HL-60 (cell line): Measurements from ENCODE around the gene SPOUT1.

Source experiments
- CTCF ChIP-seq: IDR thresholded peaks from one replicate; pipeline ENCODE4 v1.5.1; 2011; ENCODE audit warnings: low read length, control low read depth, inconsistent platforms; ENCODE audit not compliant: insufficient read depth
- GABPA ChIP-seq: IDR thresholded peaks from 2 replicates; pipeline ENCODE4 v1.6.1; 2012; ENCODE audit warnings: low read depth
- POLR2AphosphoS5 ChIP-seq: IDR thresholded peaks from 2 replicates; pipeline ENCODE4 v1.6.1; 2012; ENCODE audit warnings: low read depth
- REST ChIP-seq: IDR thresholded peaks from 2 replicates; pipeline ENCODE4 v1.6.1; 2012; ENCODE audit warnings: low read depth; ENCODE audit not compliant: insufficient replicate concordance
- SPI1 ChIP-seq: IDR thresholded peaks from 2 replicates; pipeline ENCODE4 v1.6.1; 2012; ENCODE audit warnings: low read depth, mild to moderate bottlenecking, borderline replicate concordance

DNA sequence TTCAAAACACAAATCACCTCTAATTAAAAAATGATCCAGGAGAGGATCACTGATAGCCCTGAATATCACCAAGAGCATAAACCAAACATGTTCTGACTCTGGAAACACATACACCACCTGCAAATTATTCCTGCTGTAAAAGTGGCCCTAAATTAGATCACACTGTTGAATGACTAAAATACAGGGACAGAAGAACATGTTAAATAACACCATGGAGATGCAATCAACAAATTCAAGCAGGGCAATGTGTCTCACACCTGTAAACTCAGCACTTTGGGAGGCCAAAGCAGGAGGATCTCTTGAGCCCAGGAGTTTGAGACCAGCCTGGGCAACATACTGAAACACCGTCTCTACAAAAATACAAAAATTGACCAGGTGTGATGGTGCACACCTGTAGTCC lies 18.2 kb upstream of the SPOUT1 start:
- TF ChIP-seq REST = no peak
- no peak for TF ChIP-seq POLR2AphosphoS5
- TF ChIP-seq GABPA = no peak
- no peak for TF ChIP-seq CTCF
- TF ChIP-seq SPI1 = no peak
